Hepatocyte (in vitro differentiated cells): ENCODE data around the gene DDX1.

ENCODE experiments used
- EZH2 ChIP-seq: fragments of 200-600 bp; sonication (generic); IDR thresholded peaks from 2 replicates; pipeline ENCODE4 v1.6.1; 2016; ENCODE audit warnings: antibody characterized with exemption, mild to moderate bottlenecking, borderline replicate concordance
- EZH2phosphoT487 ChIP-seq: fragments of 200-600 bp; sonication (generic); IDR thresholded peaks from one replicate; pipeline ENCODE4 v1.6.1; 2018; ENCODE audit warnings: antibody characterized with exemption, mild to moderate bottlenecking, low read depth, moderate library complexity; ENCODE audit not compliant: unreplicated experiment, severe bottlenecking
- TF ChIP-seq, protein P1 (sequence below): fragments of 200-600 bp; sonication (generic); IDR thresholded peaks from 2 replicates; pipeline ENCODE4 v1.5.1; 2016; ENCODE audit warnings: antibody characterized with exemption, mild to moderate bottlenecking; ENCODE audit not compliant: poor library complexity

DNA sequence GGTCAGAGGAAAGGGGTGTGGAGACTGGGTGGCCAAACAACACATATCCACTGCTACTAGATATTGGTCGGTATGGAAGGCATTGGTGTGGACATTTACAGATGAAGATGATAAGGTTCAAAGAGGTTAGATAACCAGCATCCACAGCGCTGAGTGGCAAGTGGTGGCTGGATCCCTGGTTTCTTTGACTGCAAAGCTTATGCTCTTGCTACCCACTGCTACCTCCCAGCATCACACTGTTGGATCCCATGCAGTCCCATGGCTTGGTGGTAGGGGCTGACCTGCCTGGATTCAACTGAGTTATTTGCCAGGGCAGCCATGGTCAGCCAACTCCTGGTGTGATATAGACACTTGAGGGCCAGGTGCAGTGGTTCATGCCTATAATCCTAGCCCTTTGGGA lies 53.6 kb downstream of the DDX1 start:
- TF ChIP-seq, protein P1, sequence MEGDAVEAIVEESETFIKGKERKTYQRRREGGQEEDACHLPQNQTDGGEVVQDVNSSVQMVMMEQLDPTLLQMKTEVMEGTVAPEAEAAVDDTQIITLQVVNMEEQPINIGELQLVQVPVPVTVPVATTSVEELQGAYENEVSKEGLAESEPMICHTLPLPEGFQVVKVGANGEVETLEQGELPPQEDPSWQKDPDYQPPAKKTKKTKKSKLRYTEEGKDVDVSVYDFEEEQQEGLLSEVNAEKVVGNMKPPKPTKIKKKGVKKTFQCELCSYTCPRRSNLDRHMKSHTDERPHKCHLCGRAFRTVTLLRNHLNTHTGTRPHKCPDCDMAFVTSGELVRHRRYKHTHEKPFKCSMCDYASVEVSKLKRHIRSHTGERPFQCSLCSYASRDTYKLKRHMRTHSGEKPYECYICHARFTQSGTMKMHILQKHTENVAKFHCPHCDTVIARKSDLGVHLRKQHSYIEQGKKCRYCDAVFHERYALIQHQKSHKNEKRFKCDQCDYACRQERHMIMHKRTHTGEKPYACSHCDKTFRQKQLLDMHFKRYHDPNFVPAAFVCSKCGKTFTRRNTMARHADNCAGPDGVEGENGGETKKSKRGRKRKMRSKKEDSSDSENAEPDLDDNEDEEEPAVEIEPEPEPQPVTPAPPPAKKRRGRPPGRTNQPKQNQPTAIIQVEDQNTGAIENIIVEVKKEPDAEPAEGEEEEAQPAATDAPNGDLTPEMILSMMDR = no peak
- TF ChIP-seq EZH2phosphoT487 (no peak), EZH2 (no peak)
